ENCODE measurements around the gene CEBPB.
"Not testable (repeated sequence)": the region's sequence is repeated elsewhere in the genome, so short reads cannot be mapped to it uniquely, and the experiment has no call there.

Gene CEBPB

GRCh38 chr20:50194422-50194830 lies 3.8 kb downstream of the CEBPB start:
- no peak for DNase-seq (ENCODE audit: low spot score)
- H3K4me3 Mint-ChIP-seq = peak overlapping the region; percentile 18
- no peaks in the 10 kb centered on the region for H3K9me3 Mint-ChIP-seq
- H3K27me3 Mint-ChIP-seq (ENCODE audit: low read depth) = no peaks in the 10 kb centered on the region
- H3K4me1 Mint-ChIP-seq (ENCODE audit: low read depth) = peaks cover 28% of the 10 kb centered on the region
- peak overlapping the region; percentile 10 for H3K27ac Mint-ChIP-seq
- H3K36me3 Mint-ChIP-seq (ENCODE audit: low read depth) = peaks cover 24% of the 10 kb centered on the region

GRCh38 chr20:50194831-50195523 lies 4.3 kb downstream of the CEBPB start:
- Mint-ChIP-seq H3K4me3 (peak overlapping the region; percentile 18), H3K27ac (peak overlapping the region; percentile 10), H3K27me3 (ENCODE audit: low read depth) (no peaks in the 10 kb centered on the region), H3K4me1 (ENCODE audit: low read depth) (peaks cover 27% of the 10 kb centered on the region), H3K36me3 (ENCODE audit: low read depth) (peaks cover 30% of the 10 kb centered on the region), H3K9me3 (no peaks in the 10 kb centered on the region)
- DNase-seq (ENCODE audit: low spot score) = no peak

- Mint-ChIP-seq H3K27me3 (ENCODE audit: low read depth) (no peaks in the 10 kb centered on the region), H3K27ac (peak overlapping the region; percentile 63), H3K4me3 (no peak overlapping the region), H3K9me3 (no peaks in the 10 kb centered on the region), H3K36me3 (ENCODE audit: low read depth) (peaks cover 30% of the 10 kb centered on the region), H3K4me1 (ENCODE audit: low read depth) (peaks cover 27% of the 10 kb centered on the region)
- DNase-seq (ENCODE audit: low spot score) = no peak
Observed at GRCh38 chr20:50195524-50196120, 5.0 kb downstream of the CEBPB start.

- DNase-seq (ENCODE audit: low spot score) = no peak
- Mint-ChIP-seq H3K27ac (peak overlapping the region; percentile 63), H3K4me1 (ENCODE audit: low read depth) (peaks cover 27% of the 10 kb centered on the region), H3K36me3 (ENCODE audit: low read depth) (peaks cover 30% of the 10 kb centered on the region), H3K27me3 (ENCODE audit: low read depth) (no peaks in the 10 kb centered on the region), H3K4me3 (no peak overlapping the region), H3K9me3 (no peaks in the 10 kb centered on the region)
Observed at GRCh38 chr20:50196248-50196647, 5.6 kb downstream of the CEBPB start.

- H3K4me3 Mint-ChIP-seq = no peak overlapping the region
- no peak for DNase-seq (ENCODE audit: low spot score)
- H3K27me3 Mint-ChIP-seq (ENCODE audit: low read depth) = no peaks in the 10 kb centered on the region
- no peaks in the 10 kb centered on the region for H3K9me3 Mint-ChIP-seq
- H3K4me1 Mint-ChIP-seq (ENCODE audit: low read depth) = peaks cover 27% of the 10 kb centered on the region
- peaks cover 30% of the 10 kb centered on the region for H3K36me3 Mint-ChIP-seq (ENCODE audit: low read depth)
- H3K27ac Mint-ChIP-seq = no peak overlapping the region
Observed at GRCh38 chr20:50196896-50197295, 6.3 kb downstream of the CEBPB start.

- Mint-ChIP-seq H3K4me1 (ENCODE audit: low read depth) (peaks cover 24% of the 10 kb centered on the region), H3K36me3 (ENCODE audit: low read depth) (peaks cover 25% of the 10 kb centered on the region), H3K9me3 (no peaks in the 10 kb centered on the region), H3K4me3 (no peak overlapping the region), H3K27ac (no peak overlapping the region), H3K27me3 (ENCODE audit: low read depth) (no peaks in the 10 kb centered on the region)
- no peak for DNase-seq (ENCODE audit: low spot score)
Observed at GRCh38 chr20:50197463-50198179, 7.0 kb downstream of the CEBPB start.

- Mint-ChIP-seq H3K9me3 (no peaks in the 10 kb centered on the region), H3K4me1 (ENCODE audit: low read depth) (peaks cover 22% of the 10 kb centered on the region), H3K27ac (no peak overlapping the region), H3K27me3 (ENCODE audit: low read depth) (no peaks in the 10 kb centered on the region), H3K4me3 (no peak overlapping the region), H3K36me3 (ENCODE audit: low read depth) (peaks cover 20% of the 10 kb centered on the region)
- DNase-seq (ENCODE audit: low spot score) = no peak
Observed at GRCh38 chr20:50198180-50198666, 7.6 kb downstream of the CEBPB start.

GRCh38 chr20:50198716-50199115 lies 8.1 kb downstream of the CEBPB start:
- peaks cover 4% of the 10 kb centered on the region for H3K9me3 Mint-ChIP-seq
- DNase-seq (ENCODE audit: low spot score) = no peak
- H3K4me3 Mint-ChIP-seq = no peak overlapping the region
- H3K27ac Mint-ChIP-seq = no peak overlapping the region
- H3K27me3 Mint-ChIP-seq (ENCODE audit: low read depth) = no peaks in the 10 kb centered on the region
- H3K36me3 Mint-ChIP-seq (ENCODE audit: low read depth) = peaks cover 18% of the 10 kb centered on the region
- H3K4me1 Mint-ChIP-seq (ENCODE audit: low read depth) = peaks cover 17% of the 10 kb centered on the region

GRCh38 chr20:50199703-50200102 lies 9.1 kb downstream of the CEBPB start:
- Mint-ChIP-seq H3K27me3 (ENCODE audit: low read depth) (no peaks in the 10 kb centered on the region), H3K4me3 (no peak overlapping the region), H3K9me3 (peaks cover 5% of the 10 kb centered on the region), H3K27ac (no peak overlapping the region), H3K36me3 (ENCODE audit: low read depth) (peaks cover 14% of the 10 kb centered on the region), H3K4me1 (ENCODE audit: low read depth) (peaks cover 10% of the 10 kb centered on the region)
- DNase-seq (ENCODE audit: low spot score) = no peak

- Mint-ChIP-seq H3K4me1 (ENCODE audit: low read depth) (peaks cover 6% of the 10 kb centered on the region), H3K27ac (no peak overlapping the region), H3K9me3 (peaks cover 5% of the 10 kb centered on the region), H3K36me3 (ENCODE audit: low read depth) (peaks cover 12% of the 10 kb centered on the region), H3K4me3 (no peak overlapping the region), H3K27me3 (ENCODE audit: low read depth) (no peaks in the 10 kb centered on the region)
- no peak for DNase-seq (ENCODE audit: low spot score)
Observed at GRCh38 chr20:50200482-50201104, 10.0 kb downstream of the CEBPB start.

- DNase-seq (ENCODE audit: low spot score); H3K27me3 Mint-ChIP-seq (ENCODE audit: low read depth); H3K4me1 Mint-ChIP-seq (ENCODE audit: low read depth); H3K9me3 Mint-ChIP-seq; H3K27ac Mint-ChIP-seq; H3K4me3 Mint-ChIP-seq: not testable (repeated sequence)
- H3K36me3 Mint-ChIP-seq (ENCODE audit: low read depth) = peaks cover 11% of the 10 kb centered on the region
Observed at GRCh38 chr20:50201710-50202109, 11.1 kb downstream of the CEBPB start.

- H3K9me3 Mint-ChIP-seq = peaks cover 5% of the 10 kb centered on the region
- H3K4me1 Mint-ChIP-seq (ENCODE audit: low read depth) = peaks cover 4% of the 10 kb centered on the region
- peaks cover 11% of the 10 kb centered on the region for H3K36me3 Mint-ChIP-seq (ENCODE audit: low read depth)
- no peak for DNase-seq (ENCODE audit: low spot score)
- no peak overlapping the region for H3K27ac Mint-ChIP-seq
- no peaks in the 10 kb centered on the region for H3K27me3 Mint-ChIP-seq (ENCODE audit: low read depth)
- no peak overlapping the region for H3K4me3 Mint-ChIP-seq
Observed at GRCh38 chr20:50202677-50203076, 12.0 kb downstream of the CEBPB start.

- H3K27me3 Mint-ChIP-seq (ENCODE audit: low read depth) = no peaks in the 10 kb centered on the region
- H3K36me3 Mint-ChIP-seq (ENCODE audit: low read depth) = peaks cover 11% of the 10 kb centered on the region
- H3K4me1 Mint-ChIP-seq (ENCODE audit: low read depth) = peaks cover 4% of the 10 kb centered on the region
- H3K27ac Mint-ChIP-seq = no peak overlapping the region
- peaks cover 5% of the 10 kb centered on the region for H3K9me3 Mint-ChIP-seq
- DNase-seq (ENCODE audit: low spot score) = no peak
- H3K4me3 Mint-ChIP-seq = no peak overlapping the region
Observed at GRCh38 chr20:50203951-50204937, 13.6 kb downstream of the CEBPB start.

Measured in T-helper 2 cell treated with Interferon-gamma antibody and Interleukin-4, amounts not matched to agents 5 μg/mL and 100 μg/mL, for 36 hours (primary cell).